Measurements from ENCODE around the gene TBL3. TPM values are rescaled to one million over a fixed set of nuclear protein-coding genes. Genes with fewer than 3 reads are reported as not detected.

The TBL3 gene
- total and polyA plus RNA-seq, 4 donors, result 12.5 to 24.3 (median 14.2) TPM

GRCh38 chr16:1974157-1975070, 2.6 kb downstream of the TBL3 start:
- DNase-seq (ENCODE audit: low spot score), result no peak
- no peak for TF ChIP-seq HNF4G (IDR thresholded peaks at IDR 0.05)
- no peak for TF ChIP-seq YY1 (IDR thresholded peaks at IDR 0.05)
- no peak for TF ChIP-seq NR2F2 (IDR thresholded peaks at IDR 0.05)
- no peak for TF ChIP-seq RAD21 (IDR thresholded peaks at IDR 0.05)
- no peak for TF ChIP-seq HNF4A (conservative IDR thresholded peaks at IDR 0.05)
- no peak for TF ChIP-seq REST (IDR thresholded peaks at IDR 0.05)
- TF ChIP-seq JUND (IDR thresholded peaks at IDR 0.05), result no peak
- no peak for TF ChIP-seq CTCF (IDR thresholded peaks at IDR 0.05; ENCODE audit: low read depth, low read length, missing input control)
- TF ChIP-seq EGR1 (IDR thresholded peaks at IDR 0.05; ENCODE audit: low read depth in 2 of 2), result no peak
- no peak for TF ChIP-seq ATF3 (IDR thresholded peaks at IDR 0.05)
- no peak for TF ChIP-seq RXRA (IDR thresholded peaks at IDR 0.05)
- TF ChIP-seq FOXA2 (IDR thresholded peaks at IDR 0.05), result no peak
- no peak for TF ChIP-seq FOXA1 (IDR thresholded peaks at IDR 0.05)
- no peak for TF ChIP-seq TAF1 (conservative IDR thresholded peaks at IDR 0.05)
- TF ChIP-seq ZBTB33 (IDR thresholded peaks at IDR 0.05), result no peak
- TF ChIP-seq GABPA (IDR thresholded peaks at IDR 0.05 in 1 of 2, conservative IDR thresholded peaks at IDR 0.05 in 1 of 2), result no peak
- no peak for TF ChIP-seq MAX (IDR thresholded peaks at IDR 0.05)
- TF ChIP-seq SP1 (IDR thresholded peaks at IDR 0.05), result no peak
- Histone ChIP-seq H3K4me1 (ENCODE audit: control insufficient read depth in 4 of 4, insufficient read depth in 4 of 4, low read length in 3 of 4) (peaks cover 6 to 23% (median 18%) of the 10 kb centered on the region in 4 donors), H3K36me3 (ENCODE audit: control insufficient read depth in 4 of 4, insufficient read depth in 3 of 4, low read depth in 1 of 4, low read length in 3 of 4) (peaks cover 14 to 41% (median 16%) of the 10 kb centered on the region in 4 donors), H3K27me3 (ENCODE audit: control insufficient read depth in 4 of 4, insufficient read depth in 4 of 4, low read length in 3 of 4) (no peaks in the 10 kb centered on the region), H3K9me3 (ENCODE audit: control insufficient read depth in 4 of 4, low read length in 3 of 4) (no peaks in the 10 kb centered on the region), H3K27ac (ENCODE audit: low read depth in 1 of 2, low read length in 2 of 2) (no peak overlapping the region), H3K4me3 (ENCODE audit: low read depth in 1 of 3, low read length in 3 of 3) (no peak overlapping the region), H3K9ac (ENCODE audit: low read depth in 1 of 2, low read length in 2 of 2) (no peak overlapping the region)
- WGBS, result 96% methylated on average over 42 of the region's 42 CpGs
